Muscle of back (tissue), 11 donors: ENCODE results near the gene MAPK14. TPM values are rescaled to one million over a fixed set of nuclear protein-coding genes. Genes with fewer than 3 reads are reported as not detected.
A peak's percentile ranks its signal among the peaks of the same experiment; 100 is the strongest.
"Not testable (repeated sequence)": the region's sequence is repeated elsewhere in the genome, so short reads cannot be mapped to it uniquely, and the experiment has no call there.

Experiments
- DNase-seq, 3 donors: peaks; one replicate each; pipeline versions ENCODE4 v3.0.0 to v3.0.0-alpha.2; 2013
- polyA plus RNA-seq, 10 donors: library from polyadenylated mRNA; unstranded; fragments of 120-200 nt; gene quantifications; one replicate each; pipeline ENCODE4 v1.2.1, GENCODE V29; 2013; ENCODE audit not compliant: insufficient read length in 10 of 10

Gene MAPK14
- polyA plus RNA-seq, 10 donors, result 27.9 to 40.6 (median 33.8) TPM

- DNase-seq, result no peak
These were observed 39.9 kb downstream of the MAPK14 start for GRCh38 chr6:36067374-36068011.

GRCh38 chr6:36068012-36068392 is 40.4 kb downstream of the MAPK14 start:
- no peak for DNase-seq

GRCh38 chr6:36068586-36068985 is 41.0 kb downstream of the MAPK14 start:
- no peak for DNase-seq

- no peak for DNase-seq
These were observed 42.0 kb downstream of the MAPK14 start for GRCh38 chr6:36069573-36069972.

GRCh38 chr6:36070252-36070651 is 42.6 kb downstream of the MAPK14 start:
- DNase-seq, result no peak

- no peak for DNase-seq
These were observed 43.7 kb downstream of the MAPK14 start for GRCh38 chr6:36071281-36071680.

- DNase-seq, result no peak
These were observed 44.1 kb downstream of the MAPK14 start for GRCh38 chr6:36071714-36072113.

GRCh38 chr6:36072681-36073080 is 45.1 kb downstream of the MAPK14 start:
- no peak for DNase-seq

GRCh38 chr6:36073587-36073986 is 46.0 kb downstream of the MAPK14 start:
- no peak for DNase-seq

- no peak for DNase-seq
These were observed 48.0 kb downstream of the MAPK14 start for GRCh38 chr6:36075656-36076055.

- no peak for DNase-seq
These were observed 48.8 kb downstream of the MAPK14 start for GRCh38 chr6:36076178-36077063.

- DNase-seq, result no peak
These were observed 50.6 kb downstream of the MAPK14 start for GRCh38 chr6:36078159-36078558.

GRCh38 chr6:36079601-36080000 is 52.0 kb downstream of the MAPK14 start:
- DNase-seq, result no peak

- DNase-seq, result no peak
These were observed 54.7 kb downstream of the MAPK14 start for GRCh38 chr6:36082318-36082717.

- DNase-seq, result no peak
These were observed 55.8 kb downstream of the MAPK14 start for GRCh38 chr6:36083446-36083845.

GRCh38 chr6:36088204-36088603 is 60.6 kb downstream of the MAPK14 start:
- not testable (repeated sequence) for DNase-seq

- no peak for DNase-seq
These were observed 61.4 kb downstream of the MAPK14 start for GRCh38 chr6:36089048-36089447.

- DNase-seq, result no peak
These were observed 66.6 kb downstream of the MAPK14 start for GRCh38 chr6:36094238-36094637.

- peak; percentile 72 to 92 (median 91) for DNase-seq
These were observed 67.3 kb downstream of the MAPK14 start for GRCh38 chr6:36094753-36095496.

GRCh38 chr6:36095497-36096391 is 68.1 kb downstream of the MAPK14 start:
- DNase-seq, result no peak

- no peak for DNase-seq
These were observed 70.8 kb downstream of the MAPK14 start for GRCh38 chr6:36098253-36098919.
